Ammon's horn (tissue), 1 donor: ENCODE data around the gene COL23A1.
A peak's percentile ranks its signal among the peaks of the same experiment; 100 is the strongest.

Source experiments
- DNase-seq: peaks from one replicate; pipeline ENCODE4 v3.0.0-alpha.2; 2016; ENCODE audit warnings: low spot score

The COL23A1 gene

GRCh38 chr5:178474562-178475184, 115.5 kb downstream of the COL23A1 start:
- DNase-seq = no peak

- no peak for DNase-seq
These were observed 116.3 kb downstream of the COL23A1 start for GRCh38 chr5:178473854-178474253.

GRCh38 chr5:178472138-178472537, 118.1 kb downstream of the COL23A1 start:
- DNase-seq = no peak

DNA sequence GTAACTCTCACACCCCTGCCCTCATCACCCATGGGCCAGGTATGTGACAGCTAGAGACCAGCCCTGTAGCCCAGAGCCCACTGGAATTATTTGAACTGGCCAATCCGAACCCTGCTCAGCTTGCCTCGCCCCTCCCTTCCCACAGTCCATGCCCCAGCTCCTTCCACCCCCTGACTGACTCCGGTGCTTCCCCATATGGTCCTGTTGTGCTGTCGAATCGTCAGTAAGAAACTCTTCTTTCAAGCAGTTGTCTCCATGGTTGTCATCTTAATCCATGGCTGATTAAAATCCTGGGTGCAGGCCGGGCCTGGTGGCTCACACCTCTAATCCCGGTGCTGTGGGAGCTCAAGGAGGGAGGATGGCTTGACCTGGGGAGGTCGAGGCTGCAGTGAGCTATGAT, 118.5 kb downstream of the COL23A1 start:
- no peak for DNase-seq

- no peak for DNase-seq
These were observed 119.5 kb downstream of the COL23A1 start for GRCh38 chr5:178470760-178471025.

DNA sequence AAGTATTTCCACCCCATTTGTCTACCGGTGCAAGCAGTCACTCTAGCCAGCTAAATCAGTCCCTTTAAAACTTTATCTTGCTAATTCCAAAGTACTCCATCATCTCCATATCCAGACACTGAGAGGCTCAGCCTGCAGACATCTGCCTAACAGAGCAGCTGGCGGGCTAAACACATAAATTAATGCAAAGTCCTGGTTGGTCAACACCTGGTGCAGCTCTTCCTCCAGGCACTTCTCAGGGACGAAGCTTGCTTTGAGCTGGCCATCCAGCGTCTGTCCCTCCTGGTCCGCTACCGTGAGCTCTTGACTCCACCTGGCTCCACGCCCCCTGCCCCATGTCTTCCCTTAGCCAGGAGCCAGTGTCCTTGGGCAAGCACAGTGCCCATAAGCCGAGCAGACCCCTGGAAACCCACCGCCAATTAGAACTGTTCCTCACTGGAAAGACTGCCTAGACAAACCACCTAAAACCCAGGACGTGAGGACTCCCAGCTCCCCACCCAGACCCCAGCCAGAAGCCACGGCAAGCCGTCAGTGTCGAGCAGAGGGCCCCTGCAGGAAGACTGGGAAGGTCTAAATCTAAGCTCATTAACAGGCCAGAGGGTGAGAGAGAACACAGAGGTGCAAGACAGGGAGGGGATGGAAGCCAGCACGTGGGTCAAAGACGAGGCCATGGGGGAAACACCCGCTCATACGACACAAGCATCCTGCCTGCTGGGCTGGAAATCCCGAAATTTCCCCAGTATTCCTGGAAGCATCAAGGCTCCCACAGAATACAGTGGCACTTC, 120.0 kb downstream of the COL23A1 start:
- DNase-seq = no peak

GRCh38 chr5:178469011-178469974, 120.9 kb downstream of the COL23A1 start:
- no peak for DNase-seq

DNA sequence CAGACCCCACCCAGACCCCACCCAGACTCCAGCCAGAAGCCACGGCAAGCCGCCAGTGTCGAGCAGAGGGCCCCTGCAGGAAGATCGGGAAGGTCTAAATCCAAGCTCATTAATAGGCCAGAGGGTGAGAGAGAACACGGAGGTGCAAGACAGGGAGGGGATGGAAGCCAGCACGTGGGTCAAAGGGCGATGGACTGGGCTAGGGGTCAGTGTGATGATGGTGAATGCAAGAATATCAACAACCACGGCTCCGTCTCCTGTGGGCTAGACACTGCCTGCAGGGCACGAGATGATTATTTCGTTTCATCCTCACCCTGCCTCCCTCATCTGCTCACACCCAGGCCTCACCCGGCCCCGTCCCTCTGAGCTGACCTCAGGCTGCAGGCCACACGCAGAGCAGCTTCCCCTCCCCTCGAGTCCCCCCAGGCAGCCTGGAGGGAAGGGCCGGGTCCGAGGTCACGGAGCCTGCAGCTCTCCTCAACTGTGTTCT, 122.0 kb downstream of the COL23A1 start:
- no peak for DNase-seq

GRCh38 chr5:178467568-178468195, 122.5 kb downstream of the COL23A1 start:
- DNase-seq = peak; percentile 32

DNA sequence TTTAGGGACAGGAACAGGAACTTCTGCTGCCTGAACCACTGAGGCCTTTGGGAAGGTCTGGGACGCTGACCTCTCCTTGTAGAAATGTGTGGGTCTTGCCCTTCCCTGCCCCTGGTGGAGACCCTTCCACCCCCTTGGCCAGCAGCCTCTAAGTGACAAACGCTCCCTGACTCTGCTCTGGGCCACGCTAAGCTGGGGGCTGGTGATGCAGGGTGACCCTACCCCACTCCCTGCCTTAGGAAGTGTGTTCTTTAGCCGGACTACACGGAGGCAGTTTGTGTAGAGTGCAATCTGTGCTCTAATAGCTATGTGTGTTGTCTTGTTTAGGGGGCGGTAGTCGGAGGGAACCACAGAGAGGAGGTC, 123.0 kb downstream of the COL23A1 start:
- DNase-seq = no peak

DNA sequence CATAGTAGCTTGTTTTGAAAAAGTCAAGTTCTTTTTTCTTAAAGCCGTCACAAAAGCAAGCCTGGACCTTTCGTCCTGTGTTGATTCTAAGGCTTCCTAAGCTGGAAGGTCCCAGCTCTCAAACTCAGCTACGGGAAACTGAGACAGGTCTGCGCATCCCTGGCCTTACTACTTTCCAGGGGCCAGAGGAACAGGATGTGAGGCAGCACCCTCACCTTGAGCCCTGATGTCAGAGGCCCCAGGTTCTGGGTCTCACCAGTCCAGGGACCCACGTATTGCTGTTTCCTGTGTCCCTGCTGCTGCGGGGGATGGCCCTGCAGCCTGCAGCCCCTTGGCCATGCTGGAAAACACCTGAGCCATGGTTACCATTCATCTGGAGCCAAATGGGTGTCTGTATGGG, 123.9 kb downstream of the COL23A1 start:
- no peak for DNase-seq

GRCh38 chr5:178465861-178466288, 124.3 kb downstream of the COL23A1 start:
- DNase-seq = no peak

DNA sequence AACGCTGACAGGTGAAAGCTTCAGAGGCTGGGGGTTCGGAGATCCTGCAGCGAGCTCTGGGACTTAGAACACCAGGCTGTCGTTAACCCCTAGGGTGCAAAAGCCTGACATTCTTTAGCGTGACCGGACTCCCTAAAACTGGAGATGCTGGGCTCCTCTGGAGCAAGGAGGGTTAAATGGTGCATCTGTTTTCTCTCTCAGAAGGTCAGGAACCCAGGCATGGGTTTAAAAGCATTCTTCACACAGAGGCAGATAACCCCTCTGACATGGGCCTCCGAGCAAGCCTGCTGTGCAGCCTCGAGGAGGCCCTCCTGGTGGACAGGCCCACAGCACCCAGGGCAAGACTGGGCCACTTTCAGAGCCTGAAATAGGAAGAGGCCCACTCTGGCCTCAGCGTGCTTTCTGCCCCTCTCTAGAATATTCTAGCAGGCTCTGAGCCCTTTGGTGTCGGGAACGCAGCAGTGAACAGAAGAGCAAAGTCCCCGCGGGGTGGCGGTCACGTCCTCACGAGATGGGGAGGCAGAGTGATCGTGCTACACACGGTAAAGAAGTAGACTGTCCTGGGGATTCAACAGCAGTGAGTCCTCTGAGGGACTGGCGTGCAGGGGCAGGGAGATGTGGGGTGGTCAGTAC, 124.8 kb downstream of the COL23A1 start:
- DNase-seq = no peak

DNA sequence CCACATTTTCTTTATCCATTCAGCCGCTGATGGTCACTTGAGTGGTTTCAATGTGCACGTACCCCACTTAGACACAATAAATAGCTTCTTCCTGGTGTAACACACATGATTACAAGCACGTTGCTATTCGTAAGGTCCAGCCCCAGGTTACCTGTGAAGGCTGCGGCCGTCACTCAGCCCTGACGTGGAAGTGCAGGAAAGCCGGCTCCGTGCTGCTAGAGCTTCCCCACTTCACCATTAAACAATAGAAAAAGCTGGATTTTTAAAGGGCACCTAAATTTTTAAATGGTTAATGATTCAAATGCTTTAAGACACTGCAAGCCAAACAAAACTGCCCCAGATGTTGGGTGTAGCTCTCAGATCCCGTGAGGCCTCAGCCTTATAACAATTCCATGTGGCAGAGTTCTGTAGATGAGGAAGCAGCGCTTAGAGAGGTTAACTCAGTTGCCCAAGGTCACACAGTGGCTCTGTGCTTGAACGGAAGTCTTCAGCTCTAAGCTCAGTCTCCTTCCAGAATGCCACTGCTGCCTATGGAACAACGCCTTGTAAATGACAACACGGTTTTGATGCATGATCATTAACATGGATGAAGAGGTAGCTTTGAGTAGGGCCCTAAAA, 125.7 kb downstream of the COL23A1 start:
- DNase-seq = no peak

- DNase-seq = no peak
These were observed 126.7 kb downstream of the COL23A1 start for GRCh38 chr5:178463321-178464155.

DNA sequence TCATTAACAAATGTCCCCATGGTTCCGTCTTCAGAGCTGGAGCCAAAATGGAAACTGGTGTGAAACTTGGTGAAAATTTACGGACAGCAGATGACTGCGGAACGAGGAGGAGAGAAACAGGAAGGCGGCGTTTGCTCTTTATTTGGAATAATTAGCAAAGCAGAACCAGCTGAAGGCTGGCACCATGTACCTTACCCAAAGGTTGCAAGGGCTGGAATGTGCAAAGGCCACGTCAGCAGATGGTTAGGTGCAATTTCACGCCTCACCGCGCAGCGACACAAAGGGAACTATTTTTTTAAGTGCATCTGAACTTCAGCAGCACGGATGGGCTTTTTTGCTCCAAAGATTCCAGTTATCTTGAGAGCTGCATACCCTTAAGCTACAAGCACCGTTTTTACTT, 127.4 kb downstream of the COL23A1 start:
- DNase-seq = no peak

GRCh38 chr5:178462076-178462475, 128.1 kb downstream of the COL23A1 start:
- no peak for DNase-seq

- DNase-seq = peak; percentile 78
These were observed 129.0 kb downstream of the COL23A1 start for GRCh38 chr5:178461004-178461730.

DNA sequence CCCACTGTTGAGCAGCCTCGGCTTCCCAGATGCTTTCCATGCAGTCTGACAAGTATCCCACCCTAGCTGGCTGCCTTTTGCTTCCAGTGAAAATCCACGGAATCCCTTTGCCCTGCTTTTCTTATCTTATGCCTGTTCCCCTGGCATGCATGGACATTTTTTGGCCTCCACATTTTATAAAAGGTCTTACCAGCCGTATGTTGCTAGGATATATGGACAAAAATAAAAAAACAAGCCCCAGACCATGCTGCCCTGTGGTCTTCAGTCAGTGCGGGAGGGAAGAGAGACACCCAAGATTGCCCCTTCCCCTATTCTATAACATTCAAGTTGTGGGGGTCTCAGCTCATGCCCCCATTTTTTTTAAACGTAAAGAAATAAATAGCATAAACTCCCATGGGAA, 129.6 kb downstream of the COL23A1 start:
- no peak for DNase-seq

DNA sequence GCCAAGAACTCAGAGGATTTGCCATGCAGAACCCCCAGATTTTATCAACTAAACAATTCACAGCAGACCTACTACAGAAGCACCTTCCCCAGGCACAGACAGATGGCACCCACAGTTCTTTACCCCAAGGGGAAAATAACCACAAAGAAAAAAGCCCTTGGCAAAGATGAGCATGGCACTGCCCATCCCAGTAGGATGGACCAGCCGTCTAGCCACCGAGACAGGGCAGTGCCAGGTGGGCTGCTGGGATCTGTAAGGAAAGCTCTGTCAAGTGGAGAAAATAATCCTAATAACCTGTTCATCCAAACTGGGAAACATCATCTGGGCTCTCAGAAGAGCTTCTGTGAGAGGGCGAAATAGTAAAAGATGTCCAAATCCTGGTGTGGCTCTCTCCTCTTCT, 130.0 kb downstream of the COL23A1 start:
- DNase-seq = no peak
